ENCODE data around the gene BBS12. TPM values are rescaled to one million over a fixed set of nuclear protein-coding genes. Genes with fewer than 3 reads are reported as not detected.

Gene BBS12
- total RNA-seq, 1 donor: 1.3 TPM

DNA sequence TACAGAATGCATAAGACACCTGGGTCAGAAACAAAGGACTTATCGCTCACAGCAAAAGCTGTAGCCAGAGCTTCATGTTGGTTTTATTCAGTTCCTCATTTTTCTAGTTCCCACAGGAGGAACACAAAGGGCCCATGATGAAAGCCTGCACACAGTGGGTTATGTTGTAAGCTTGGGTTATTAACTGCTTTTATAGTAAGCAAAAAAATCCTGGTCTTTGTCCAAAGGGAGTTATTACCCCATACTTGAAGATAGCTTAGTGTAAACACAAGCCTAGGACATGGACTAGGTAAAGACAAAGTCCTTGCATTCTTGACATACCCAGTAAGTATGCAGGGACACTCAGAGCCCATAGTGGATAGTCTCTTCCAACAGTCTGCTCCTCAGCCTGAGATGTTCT is 11.7 kb downstream of the BBS12 start:
- peaks cover 30% of the 10 kb centered on the region for H3K4me1 ChIP-seq (ENCODE audit: insufficient read depth, low read length)
- H3K4me3 ChIP-seq (ENCODE audit: low read length): no peak overlapping the region
- H3K9me3 ChIP-seq (ENCODE audit: low read depth, low read length): no peaks in the 10 kb centered on the region
- H3K27me3 ChIP-seq (ENCODE audit: insufficient read depth, low read length): no peaks in the 10 kb centered on the region

- H3K4me1 ChIP-seq (ENCODE audit: insufficient read depth, low read length): peaks cover 23% of the 10 kb centered on the region
- no peaks in the 10 kb centered on the region for H3K9me3 ChIP-seq (ENCODE audit: low read depth, low read length)
- no peak overlapping the region for H3K4me3 ChIP-seq (ENCODE audit: low read length)
- peaks cover 18% of the 10 kb centered on the region for H3K27me3 ChIP-seq (ENCODE audit: insufficient read depth, low read length)
Measured at GRCh38 chr4:122746485-122746965, 14.0 kb downstream of the BBS12 start.

GRCh38 chr4:122747068-122747467 is 14.6 kb downstream of the BBS12 start:
- Histone ChIP-seq H3K4me3 (ENCODE audit: low read length) (no peak overlapping the region), H3K27me3 (ENCODE audit: insufficient read depth, low read length) (peaks cover 18% of the 10 kb centered on the region), H3K4me1 (ENCODE audit: insufficient read depth, low read length) (peaks cover 23% of the 10 kb centered on the region), H3K9me3 (ENCODE audit: low read depth, low read length) (no peaks in the 10 kb centered on the region)

GRCh38 chr4:122747883-122748282 is 15.4 kb downstream of the BBS12 start:
- H3K4me1 ChIP-seq (ENCODE audit: insufficient read depth, low read length): peaks cover 23% of the 10 kb centered on the region
- peaks cover 18% of the 10 kb centered on the region for H3K27me3 ChIP-seq (ENCODE audit: insufficient read depth, low read length)
- H3K4me3 ChIP-seq (ENCODE audit: low read length): no peak overlapping the region
- no peaks in the 10 kb centered on the region for H3K9me3 ChIP-seq (ENCODE audit: low read depth, low read length)

DNA sequence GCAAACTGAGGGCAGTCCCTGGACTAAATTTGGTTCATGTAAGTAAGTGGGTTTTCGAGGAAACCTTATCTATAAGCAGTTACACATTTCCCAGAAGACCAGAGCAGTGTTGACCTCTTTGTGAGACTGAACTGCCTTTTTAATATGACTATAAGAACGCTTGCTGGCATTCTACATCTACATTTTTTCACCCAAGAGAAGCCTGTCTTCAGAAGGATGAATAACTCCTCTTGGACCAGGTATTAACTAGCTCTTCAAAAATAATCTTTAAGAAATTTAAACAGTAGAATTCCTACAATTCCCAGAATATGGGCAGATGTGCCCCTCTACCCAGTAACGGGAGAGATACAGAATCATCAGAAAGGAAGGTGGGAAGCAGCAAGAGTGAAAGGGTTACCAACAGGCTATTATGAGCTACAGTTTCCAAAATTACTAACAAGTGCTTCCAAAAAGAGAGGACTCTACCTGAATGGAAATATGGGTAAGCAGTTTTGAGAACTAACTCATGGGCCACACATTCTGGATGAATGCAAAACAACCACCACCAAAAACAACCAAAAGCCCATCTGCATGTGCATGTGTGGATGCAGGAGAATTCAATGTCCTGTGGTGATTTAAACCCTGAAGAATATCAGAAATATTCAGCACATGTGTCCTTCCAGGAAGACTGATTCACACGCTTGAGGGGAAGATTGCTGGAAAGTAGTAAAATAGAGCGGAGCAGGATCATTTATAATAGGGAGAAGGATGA is 17.4 kb downstream of the BBS12 start:
- peaks cover 6% of the 10 kb centered on the region for H3K4me1 ChIP-seq (ENCODE audit: insufficient read depth, low read length)
- no peaks in the 10 kb centered on the region for H3K9me3 ChIP-seq (ENCODE audit: low read depth, low read length)
- H3K27me3 ChIP-seq (ENCODE audit: insufficient read depth, low read length): peaks cover 22% of the 10 kb centered on the region
- no peak overlapping the region for H3K4me3 ChIP-seq (ENCODE audit: low read length)

GRCh38 chr4:122755675-122756074 is 23.2 kb downstream of the BBS12 start:
- no peaks in the 10 kb centered on the region for H3K4me1 ChIP-seq (ENCODE audit: insufficient read depth, low read length)
- no peak overlapping the region for H3K4me3 ChIP-seq (ENCODE audit: low read length)
- peaks cover 19% of the 10 kb centered on the region for H3K27me3 ChIP-seq (ENCODE audit: insufficient read depth, low read length)
- no peaks in the 10 kb centered on the region for H3K9me3 ChIP-seq (ENCODE audit: low read depth, low read length)

- H3K4me1 ChIP-seq (ENCODE audit: insufficient read depth, low read length): peaks cover 9% of the 10 kb centered on the region
- no peaks in the 10 kb centered on the region for H3K9me3 ChIP-seq (ENCODE audit: low read depth, low read length)
- peaks cover 13% of the 10 kb centered on the region for H3K27me3 ChIP-seq (ENCODE audit: insufficient read depth, low read length)
- H3K4me3 ChIP-seq (ENCODE audit: low read length): no peak overlapping the region
Measured at GRCh38 chr4:122758033-122758432, 25.5 kb downstream of the BBS12 start.

DNA sequence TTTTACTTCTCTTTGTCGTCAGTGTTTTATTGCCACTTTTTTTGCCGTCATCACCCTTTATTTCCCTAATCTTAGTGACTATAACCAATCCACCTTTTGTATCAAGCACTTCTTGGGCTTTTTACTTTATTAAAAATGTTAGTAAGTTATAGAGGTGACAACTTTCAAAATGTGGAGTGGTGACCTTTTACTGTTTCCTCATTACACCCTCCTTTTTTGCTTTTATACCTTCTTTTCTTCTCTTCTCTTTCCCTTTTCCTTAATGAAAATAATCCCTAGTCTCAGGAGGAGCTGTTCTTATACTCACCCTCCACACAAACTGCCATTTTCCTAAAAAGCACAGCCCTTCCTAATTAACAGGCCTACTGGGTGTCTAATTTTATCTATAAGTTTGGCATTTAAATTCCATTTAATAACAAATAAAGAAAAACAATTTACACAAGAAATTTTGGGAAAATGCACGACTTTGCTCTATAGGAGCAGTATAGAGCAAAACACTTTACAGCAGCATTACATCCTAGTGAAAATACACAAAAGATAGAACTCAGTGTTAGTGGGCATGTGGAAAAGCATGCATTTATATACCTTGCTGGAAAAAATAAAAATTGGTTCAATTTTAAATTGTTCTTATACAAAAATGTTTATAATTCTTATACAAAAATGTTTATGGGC is 27.3 kb downstream of the BBS12 start:
- peaks cover 15% of the 10 kb centered on the region for H3K4me1 ChIP-seq (ENCODE audit: insufficient read depth, low read length)
- peaks cover 9% of the 10 kb centered on the region for H3K27me3 ChIP-seq (ENCODE audit: insufficient read depth, low read length)
- H3K4me3 ChIP-seq (ENCODE audit: low read length): no peak overlapping the region
- no peaks in the 10 kb centered on the region for H3K9me3 ChIP-seq (ENCODE audit: low read depth, low read length)

DNA sequence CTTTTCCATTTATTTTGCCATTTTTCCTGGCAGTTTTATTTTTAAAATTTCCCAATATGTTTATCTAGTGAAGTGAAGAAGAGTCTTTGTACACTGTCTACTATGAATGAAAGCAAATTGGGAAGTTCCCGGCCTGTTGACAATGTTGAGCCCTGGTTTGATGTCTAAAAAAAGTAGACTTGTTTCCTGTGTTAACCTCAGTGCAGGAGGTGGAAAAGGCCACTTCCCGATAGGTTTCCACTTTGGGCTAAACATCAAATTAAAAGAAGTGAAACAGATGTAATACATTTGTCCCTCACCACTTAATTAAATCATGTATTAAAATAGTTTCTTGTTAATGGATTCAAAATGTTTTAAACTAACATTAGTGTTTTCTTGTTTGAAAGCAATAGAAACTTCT is 30.0 kb downstream of the BBS12 start:
- Histone ChIP-seq H3K4me1 (ENCODE audit: insufficient read depth, low read length) (peaks cover 15% of the 10 kb centered on the region), H3K4me3 (ENCODE audit: low read length) (no peak overlapping the region), H3K27me3 (ENCODE audit: insufficient read depth, low read length) (no peaks in the 10 kb centered on the region), H3K9me3 (ENCODE audit: low read depth, low read length) (no peaks in the 10 kb centered on the region)

DNA sequence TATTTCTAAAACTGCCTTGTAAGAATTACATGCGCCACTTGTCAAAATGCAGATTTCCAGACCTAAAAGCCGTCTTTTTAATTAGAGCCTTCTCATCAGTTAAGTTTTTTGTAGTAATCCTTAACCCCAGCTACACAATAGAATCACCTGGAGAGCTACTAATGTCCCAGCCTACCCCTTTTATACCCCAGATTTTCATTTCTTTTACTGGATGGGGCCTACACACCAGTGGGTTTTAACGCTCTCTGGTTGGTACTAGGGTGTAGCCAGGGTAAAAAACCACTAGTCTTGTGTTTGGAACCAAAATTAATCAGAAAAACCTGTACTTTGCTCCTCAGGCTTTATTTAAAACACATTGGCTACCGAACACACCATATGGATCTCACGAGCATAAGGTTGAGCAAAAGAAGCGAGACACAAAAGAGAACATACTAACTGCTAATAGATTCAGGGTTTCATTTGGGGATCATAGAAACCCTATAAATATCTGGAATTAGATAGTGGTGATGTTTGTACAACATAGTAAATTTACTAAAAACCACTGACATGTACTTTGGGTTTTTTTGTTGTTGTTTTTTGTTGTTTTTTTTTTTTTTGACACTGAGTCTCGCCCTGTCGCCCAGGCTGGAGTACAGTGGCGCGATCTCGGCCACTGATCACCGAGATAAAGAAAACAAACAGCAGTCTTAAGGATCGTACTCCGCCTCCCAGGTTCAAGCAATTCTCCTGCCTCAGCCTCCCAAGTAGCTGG is 30.6 kb downstream of the BBS12 start:
- H3K9me3 ChIP-seq (ENCODE audit: low read depth, low read length): no peaks in the 10 kb centered on the region
- H3K4me3 ChIP-seq (ENCODE audit: low read length): no peak overlapping the region
- no peaks in the 10 kb centered on the region for H3K27me3 ChIP-seq (ENCODE audit: insufficient read depth, low read length)
- peaks cover 15% of the 10 kb centered on the region for H3K4me1 ChIP-seq (ENCODE audit: insufficient read depth, low read length)

GRCh38 chr4:122764071-122764820 is 31.7 kb downstream of the BBS12 start:
- Histone ChIP-seq H3K4me1 (ENCODE audit: insufficient read depth, low read length) (peaks cover 15% of the 10 kb centered on the region), H3K9me3 (ENCODE audit: low read depth, low read length) (no peaks in the 10 kb centered on the region), H3K27me3 (ENCODE audit: insufficient read depth, low read length) (no peaks in the 10 kb centered on the region), H3K4me3 (ENCODE audit: low read length) (no peak overlapping the region)

DNA sequence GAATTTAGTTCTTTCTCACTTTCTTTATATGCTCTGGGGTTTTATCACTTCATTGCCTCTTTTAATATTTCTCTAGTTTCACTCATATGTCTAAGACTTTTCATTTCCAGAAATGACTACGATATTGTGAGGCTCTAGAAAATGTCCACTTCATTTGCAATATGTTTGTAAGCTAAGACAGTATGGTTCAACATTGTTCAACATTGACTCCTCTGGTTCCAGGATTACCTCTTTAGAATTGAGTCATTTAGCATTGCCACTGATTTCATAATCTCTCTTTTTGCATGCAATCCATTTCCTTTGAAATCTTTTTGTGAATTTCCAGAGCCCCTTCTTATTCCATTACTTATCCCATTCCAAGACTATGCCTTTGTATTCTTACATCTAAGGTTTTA is 32.3 kb downstream of the BBS12 start:
- H3K4me1 ChIP-seq (ENCODE audit: insufficient read depth, low read length): peaks cover 15% of the 10 kb centered on the region
- H3K4me3 ChIP-seq (ENCODE audit: low read length): no peak overlapping the region
- no peaks in the 10 kb centered on the region for H3K27me3 ChIP-seq (ENCODE audit: insufficient read depth, low read length)
- H3K9me3 ChIP-seq (ENCODE audit: low read depth, low read length): no peaks in the 10 kb centered on the region

GRCh38 chr4:122765692-122766352 is 33.3 kb downstream of the BBS12 start:
- peaks cover 15% of the 10 kb centered on the region for H3K4me1 ChIP-seq (ENCODE audit: insufficient read depth, low read length)
- H3K4me3 ChIP-seq (ENCODE audit: low read length): no peak overlapping the region
- no peaks in the 10 kb centered on the region for H3K27me3 ChIP-seq (ENCODE audit: insufficient read depth, low read length)
- H3K9me3 ChIP-seq (ENCODE audit: low read depth, low read length): no peaks in the 10 kb centered on the region

DNA sequence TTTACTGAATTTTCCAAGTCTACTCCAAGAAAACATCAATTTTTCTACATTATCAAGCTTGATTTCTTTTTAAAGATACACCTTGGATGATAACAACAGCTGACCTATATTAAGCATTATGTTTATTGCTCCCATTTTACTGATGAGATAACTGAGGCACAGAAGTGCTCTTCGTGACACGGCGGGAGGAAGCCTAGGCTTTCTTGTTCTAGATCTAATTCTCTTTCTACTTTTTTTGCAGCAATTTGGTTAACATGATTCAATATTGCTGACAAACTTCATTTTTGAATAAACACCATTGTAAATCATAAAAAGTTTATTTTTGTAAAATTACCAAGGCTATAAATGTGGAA is 33.8 kb downstream of the BBS12 start:
- no peak overlapping the region for H3K4me3 ChIP-seq (ENCODE audit: low read length)
- H3K27me3 ChIP-seq (ENCODE audit: insufficient read depth, low read length): no peaks in the 10 kb centered on the region
- peaks cover 15% of the 10 kb centered on the region for H3K4me1 ChIP-seq (ENCODE audit: insufficient read depth, low read length)
- no peaks in the 10 kb centered on the region for H3K9me3 ChIP-seq (ENCODE audit: low read depth, low read length)

Data from mononuclear cell (primary cell).